Parathyroid adenoma (tissue), 2 donors: ENCODE data around the gene MOV10.
"Not testable (repeated sequence)": the region's sequence is repeated elsewhere in the genome, so short reads cannot be mapped to it uniquely, and the experiment has no call there.

ENCODE experiments used
- H2AFZ ChIP-seq: fragments of 300-600 bp; sonication (generic); one replicate; pipeline ENCODE4 v1.7.0; 2017; ENCODE audit warnings: antibody characterized with exemption, mild to moderate bottlenecking
- H3K27ac ChIP-seq: fragments of 300-600 bp; sonication (generic); one replicate; pipeline ENCODE4 v1.7.0; 2017
- H3K27me3 ChIP-seq: fragments of 300-600 bp; sonication (generic); one replicate; pipeline ENCODE4 v1.7.0; 2017; ENCODE audit warnings: low read length; ENCODE audit not compliant: control insufficient read depth, insufficient read depth
- H3K36me3 ChIP-seq: fragments of 300-600 bp; sonication (generic); one replicate; pipeline ENCODE4 v1.7.0; 2017; ENCODE audit warnings: low read length; ENCODE audit not compliant: control insufficient read depth, insufficient read depth
- H3K4me1 ChIP-seq: fragments of 300-600 bp; sonication (generic); one replicate; pipeline ENCODE4 v1.7.0; 2017; ENCODE audit warnings: control low read depth
- H3K4me2 ChIP-seq: fragments of 300-600 bp; sonication (generic); one replicate; pipeline ENCODE4 v1.7.0; 2017; ENCODE audit warnings: low read length
- H3K4me3 ChIP-seq: fragments of 300-600 bp; sonication (generic); one replicate; pipeline ENCODE4 v1.7.0; 2017; ENCODE audit warnings: low read depth, low read length
- H3K79me2 ChIP-seq: fragments of 300-600 bp; sonication (generic); one replicate; pipeline ENCODE4 v1.7.0; 2017; ENCODE audit warnings: control low read depth
- H3K9ac ChIP-seq: fragments of 300-600 bp; sonication (generic); one replicate; pipeline ENCODE4 v1.7.0; 2017; ENCODE audit warnings: mild to moderate bottlenecking
- H3K9me3 ChIP-seq: fragments of 300-600 bp; sonication (generic); one replicate; pipeline ENCODE4 v1.7.0; 2017; ENCODE audit warnings: low read length; ENCODE audit not compliant: control insufficient read depth
- CTCF ChIP-seq: fragments of 300-600 bp; sonication (generic); IDR thresholded peaks from one replicate; pipeline ENCODE4 v1.7.0; 2017; ENCODE audit warnings: antibody characterized with exemption, mild to moderate bottlenecking
- donor health status: primary hyperparathyroidism.

MOV10 gene

GRCh38 chr1:112637254-112638109 is 37.0 kb upstream of the MOV10 start:
- H3K27ac ChIP-seq = no peak overlapping the region
- H3K9ac ChIP-seq = no peak overlapping the region

GRCh38 chr1:112638110-112638428 is 36.4 kb upstream of the MOV10 start:
- H3K4me1 ChIP-seq = no peaks in the 10 kb centered on the region
- H3K9me3 ChIP-seq = no peaks in the 10 kb centered on the region
- no peak overlapping the region for H3K9ac ChIP-seq
- no peak overlapping the region for H3K27ac ChIP-seq
- H3K27me3 ChIP-seq = no peaks in the 10 kb centered on the region
- no peak overlapping the region for H3K4me2 ChIP-seq
- no peaks in the 10 kb centered on the region for H3K36me3 ChIP-seq
- no peak overlapping the region for H3K4me3 ChIP-seq
- H3K79me2 ChIP-seq = peaks cover 17% of the 10 kb centered on the region
- TF ChIP-seq CTCF = no peak
- H2AFZ ChIP-seq = no peak overlapping the region

More at GRCh38 chr1:112637254-112638109, 37.0 kb upstream of the MOV10 start:
- H3K36me3 ChIP-seq = no peaks in the 10 kb centered on the region
- H3K9me3 ChIP-seq = no peaks in the 10 kb centered on the region
- H3K79me2 ChIP-seq = peaks cover 18% of the 10 kb centered on the region
- no peak overlapping the region for H2AFZ ChIP-seq
- TF ChIP-seq CTCF = no peak
- no peaks in the 10 kb centered on the region for H3K27me3 ChIP-seq
- no peak overlapping the region for H3K4me3 ChIP-seq
- H3K4me2 ChIP-seq = no peak overlapping the region
- no peaks in the 10 kb centered on the region for H3K4me1 ChIP-seq

GRCh38 chr1:112640437-112640836 is 34.0 kb upstream of the MOV10 start:
- not testable (repeated sequence) for H3K9me3 ChIP-seq, H3K4me1 ChIP-seq, H3K36me3 ChIP-seq, H3K4me2 ChIP-seq, H3K27ac ChIP-seq, H3K4me3 ChIP-seq, H3K9ac ChIP-seq, H3K27me3 ChIP-seq, H2AFZ ChIP-seq
- H3K79me2 ChIP-seq = peaks cover 18% of the 10 kb centered on the region

GRCh38 chr1:112643080-112643479 is 31.4 kb upstream of the MOV10 start:
- no peak for TF ChIP-seq CTCF
- H3K36me3 ChIP-seq = no peaks in the 10 kb centered on the region
- H3K4me1 ChIP-seq = no peaks in the 10 kb centered on the region
- peaks cover 15% of the 10 kb centered on the region for H3K79me2 ChIP-seq
- no peak overlapping the region for H3K9ac ChIP-seq
- no peak overlapping the region for H3K4me3 ChIP-seq
- H3K4me2 ChIP-seq = no peak overlapping the region
- no peaks in the 10 kb centered on the region for H3K9me3 ChIP-seq
- H3K27ac ChIP-seq = no peak overlapping the region
- no peak overlapping the region for H2AFZ ChIP-seq
- no peaks in the 10 kb centered on the region for H3K27me3 ChIP-seq

GRCh38 chr1:112646225-112646624 is 28.2 kb upstream of the MOV10 start:
- no peak overlapping the region for H3K9ac ChIP-seq
- no peaks in the 10 kb centered on the region for H3K27me3 ChIP-seq
- H3K4me2 ChIP-seq = no peak overlapping the region
- H3K27ac ChIP-seq = no peak overlapping the region
- H3K4me3 ChIP-seq = no peak overlapping the region
- H3K36me3 ChIP-seq = no peaks in the 10 kb centered on the region
- H3K9me3 ChIP-seq = no peaks in the 10 kb centered on the region
- peaks cover 13% of the 10 kb centered on the region for H3K79me2 ChIP-seq
- H3K4me1 ChIP-seq = no peaks in the 10 kb centered on the region
- H2AFZ ChIP-seq = no peak overlapping the region
- no peak for TF ChIP-seq CTCF
